GM18511 (cell line): ENCODE results near the gene RPL32.
"Not testable (repeated sequence)": the region's sequence is repeated elsewhere in the genome, so short reads cannot be mapped to it uniquely, and the experiment has no call there.

Experiments used
- ATAC-seq: cut with Tn5 transposase; IDR thresholded peaks from one replicate; pipeline ENCODE4 v1.9.1; 2021; ENCODE audit warnings: mild to moderate bottlenecking, moderate library complexity; ENCODE audit not compliant: unreplicated experiment

The RPL32 gene

DNA sequence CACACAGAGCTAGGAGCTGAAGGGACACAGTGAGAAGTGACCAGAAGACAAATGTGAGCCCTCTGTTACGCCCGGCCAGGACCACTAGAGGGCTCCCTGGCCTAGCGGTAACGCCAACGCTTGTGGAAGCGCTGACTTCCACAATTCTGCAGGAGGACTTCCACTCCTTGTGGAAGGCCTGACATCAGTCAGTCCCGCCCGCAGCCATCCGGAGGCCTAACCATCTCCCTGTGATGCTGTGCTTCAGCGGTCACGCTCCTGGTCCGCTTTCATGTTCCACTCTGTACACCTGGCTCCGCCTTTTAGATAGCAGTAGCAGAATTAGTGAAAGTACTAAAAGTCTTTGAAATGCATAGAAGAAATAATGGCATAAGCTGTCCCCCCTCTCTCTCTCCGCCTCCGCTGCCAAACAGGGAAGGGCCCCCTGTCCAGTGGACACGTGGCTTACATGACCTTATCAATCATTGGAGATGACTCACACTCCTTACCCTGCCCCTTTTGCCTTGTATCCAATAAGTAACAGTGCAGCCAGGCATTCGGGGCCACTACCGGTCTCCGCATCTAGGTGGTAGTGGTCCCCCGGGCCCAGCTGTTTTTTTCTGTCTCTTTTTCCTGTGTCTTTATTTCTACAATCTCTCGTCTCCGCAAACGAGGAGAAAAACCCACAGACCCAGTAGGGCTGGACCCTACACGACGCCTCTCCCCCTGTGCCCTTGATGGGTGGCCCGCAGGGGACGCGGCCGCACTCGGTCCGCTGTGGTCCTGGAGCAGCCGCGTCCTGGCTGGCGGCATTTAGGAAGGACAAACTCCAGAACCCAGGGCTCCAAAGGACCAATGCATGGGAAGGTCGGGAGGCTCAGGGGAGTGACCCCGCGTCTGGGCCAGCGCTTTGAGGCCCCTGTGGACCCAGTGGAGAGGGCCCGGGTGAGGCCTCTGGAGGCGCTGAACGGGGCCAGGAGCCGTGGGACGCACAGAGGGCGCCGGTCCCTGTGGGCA lies 27.0 kb upstream of the RPL32 start:
- peak; percentile 80 for ATAC-seq

DNA sequence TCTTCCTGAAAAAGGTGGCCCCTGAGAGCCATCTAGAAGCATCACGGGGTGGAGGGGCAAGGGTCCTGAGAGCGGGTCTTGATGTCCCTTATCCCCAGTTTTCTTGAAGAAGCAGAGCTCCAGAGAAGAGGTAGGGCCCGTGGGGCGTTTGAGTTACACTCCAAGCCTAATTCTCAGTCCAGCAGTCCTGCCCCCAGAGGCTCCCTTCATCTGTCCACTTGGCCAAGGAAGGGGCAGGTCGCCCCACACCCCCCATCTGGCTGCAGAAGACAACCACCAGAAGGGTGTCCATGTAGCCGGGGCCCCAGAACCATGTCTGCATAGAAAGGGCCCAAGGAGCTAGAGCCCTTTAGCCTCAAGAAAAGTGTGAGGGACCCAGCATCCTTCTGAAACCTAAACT lies 25.5 kb upstream of the RPL32 start:
- ATAC-seq: no peak

DNA sequence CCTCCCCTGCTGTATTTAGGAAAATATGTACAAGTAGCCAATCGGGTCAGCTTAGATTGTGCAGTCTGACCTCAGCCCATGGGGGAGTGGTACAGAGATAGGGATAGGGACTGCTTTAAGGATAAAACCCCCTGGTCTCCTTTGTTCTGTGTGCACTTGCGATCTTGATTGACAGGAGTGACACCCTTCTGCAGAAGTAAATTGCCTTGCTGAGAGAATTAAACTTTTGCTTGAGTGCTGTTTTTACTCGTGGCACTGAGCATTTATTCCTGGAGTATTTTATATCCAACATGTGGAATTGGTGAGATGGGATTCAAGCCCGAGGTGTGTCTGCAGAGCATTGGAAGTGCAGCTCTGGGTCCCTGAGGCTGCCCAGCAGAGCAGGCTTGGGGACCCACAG lies 23.9 kb upstream of the RPL32 start:
- ATAC-seq: no peak

DNA sequence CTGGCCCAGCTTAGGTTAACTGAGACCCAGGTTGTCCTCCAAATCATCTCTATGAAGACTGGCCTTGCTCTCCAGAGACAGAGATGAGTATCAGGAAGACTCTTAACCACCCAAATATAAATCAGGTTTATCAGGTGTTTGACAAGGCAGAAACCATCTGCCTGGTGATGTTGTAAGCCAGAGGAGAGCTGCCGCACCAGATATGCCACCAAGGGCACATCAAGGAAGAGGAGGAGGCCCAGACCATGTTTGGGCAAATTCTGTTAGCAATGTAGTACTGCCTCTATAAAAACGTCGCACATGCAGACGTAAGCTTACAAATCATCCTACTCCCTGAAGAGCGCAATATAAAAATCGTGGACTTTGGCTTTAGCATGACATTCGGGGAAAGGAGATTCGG lies 21.0 kb upstream of the RPL32 start:
- no peak for ATAC-seq

DNA sequence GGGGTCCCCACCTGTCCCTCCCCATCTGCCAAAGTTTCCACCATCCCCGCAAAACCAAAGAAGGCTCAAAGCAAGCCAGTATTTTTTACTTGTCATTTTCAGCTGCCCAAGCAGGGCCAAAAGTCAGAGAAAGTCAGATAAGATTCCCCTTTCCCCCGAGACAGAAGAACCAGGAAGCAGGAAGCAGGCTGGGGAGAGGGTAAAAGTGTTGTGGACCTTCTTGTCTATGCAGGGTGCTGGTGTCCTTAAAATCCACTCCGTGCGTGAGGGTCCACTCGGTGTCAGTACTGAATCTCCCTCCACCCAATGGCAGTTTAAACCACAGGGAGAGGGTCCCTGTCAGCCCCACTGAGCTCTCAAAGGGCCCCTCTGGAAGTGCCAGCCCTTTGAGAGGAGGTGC lies 20.2 kb upstream of the RPL32 start:
- no peak for ATAC-seq

DNA sequence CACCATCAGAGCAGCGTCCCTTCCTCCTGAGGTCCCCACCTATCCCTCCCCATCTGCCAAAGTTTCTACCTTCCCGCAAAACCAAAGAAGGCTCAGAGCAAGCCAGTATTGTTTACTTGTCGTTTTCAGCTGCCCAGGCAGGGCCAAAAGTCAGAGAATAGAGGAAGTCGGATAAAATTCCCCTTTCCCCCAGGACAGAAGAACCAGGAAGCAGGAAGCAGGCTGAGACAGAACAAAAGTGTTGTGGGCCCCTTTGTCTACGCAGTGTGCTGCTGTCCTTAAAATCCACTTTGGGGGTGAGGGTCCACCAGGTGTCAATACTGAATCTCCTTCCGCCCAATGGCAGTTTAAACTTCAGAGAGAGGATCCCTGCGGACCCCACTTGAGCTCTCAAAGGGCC lies 18.5 kb upstream of the RPL32 start:
- no peak for ATAC-seq

DNA sequence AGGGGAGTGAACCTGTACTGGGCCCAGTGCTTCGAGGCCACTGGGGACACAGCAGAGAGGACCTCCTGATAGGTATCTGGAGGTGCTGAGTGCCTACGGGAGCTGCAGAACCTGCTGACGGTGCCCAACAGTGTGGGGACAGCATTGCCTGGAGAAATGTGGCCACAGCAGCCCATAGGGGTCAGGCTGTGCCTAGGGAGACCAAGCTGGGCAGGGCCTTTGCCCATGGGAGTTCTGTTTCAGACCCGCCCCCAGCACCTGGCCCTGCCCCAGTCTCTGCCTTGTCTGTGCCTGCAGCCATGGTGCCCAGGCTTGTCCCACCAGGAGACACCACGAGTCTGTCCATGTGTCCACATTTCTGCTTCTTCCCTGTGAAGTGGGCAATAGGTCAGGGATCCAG lies 15.3 kb upstream of the RPL32 start:
- no peak for ATAC-seq

DNA sequence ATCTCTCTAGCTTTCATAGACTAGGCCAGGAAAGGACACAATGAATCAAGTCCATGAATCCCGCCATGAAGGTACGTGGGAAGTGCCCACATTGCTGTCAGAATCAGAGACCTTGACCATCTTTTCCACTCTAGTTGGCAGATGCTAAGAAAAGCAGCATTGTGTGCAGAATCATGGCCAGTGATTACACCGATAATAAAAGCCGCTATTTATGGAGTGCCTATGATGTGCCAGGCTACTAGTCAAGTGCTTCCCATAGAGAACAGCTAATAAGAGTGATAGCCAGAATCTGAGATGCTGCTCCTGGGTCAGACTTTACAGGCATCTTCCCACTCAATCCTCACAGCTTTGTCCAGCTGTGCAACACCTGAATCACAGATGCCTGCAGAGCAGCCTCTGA lies 13.2 kb upstream of the RPL32 start:
- no peak for ATAC-seq

DNA sequence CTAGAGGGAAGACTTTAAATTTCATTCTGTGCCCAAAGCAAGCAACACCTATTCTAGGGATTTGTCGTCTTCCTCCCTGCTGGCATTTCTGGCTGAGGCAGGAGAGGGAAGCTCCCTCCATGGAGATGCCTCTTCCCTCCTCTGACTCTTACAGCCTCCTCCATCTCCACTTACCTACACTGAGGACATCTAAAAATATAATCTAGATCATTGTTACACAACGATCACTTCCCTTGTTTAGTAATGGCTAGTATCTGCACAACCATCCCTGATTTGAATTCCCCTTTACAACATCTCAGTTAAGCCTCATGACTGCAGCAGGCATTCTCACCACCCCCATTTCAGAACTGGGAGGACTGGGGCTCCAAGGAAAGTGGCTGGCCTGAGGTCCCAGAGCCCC lies 12.5 kb upstream of the RPL32 start:
- not testable (repeated sequence) for ATAC-seq

DNA sequence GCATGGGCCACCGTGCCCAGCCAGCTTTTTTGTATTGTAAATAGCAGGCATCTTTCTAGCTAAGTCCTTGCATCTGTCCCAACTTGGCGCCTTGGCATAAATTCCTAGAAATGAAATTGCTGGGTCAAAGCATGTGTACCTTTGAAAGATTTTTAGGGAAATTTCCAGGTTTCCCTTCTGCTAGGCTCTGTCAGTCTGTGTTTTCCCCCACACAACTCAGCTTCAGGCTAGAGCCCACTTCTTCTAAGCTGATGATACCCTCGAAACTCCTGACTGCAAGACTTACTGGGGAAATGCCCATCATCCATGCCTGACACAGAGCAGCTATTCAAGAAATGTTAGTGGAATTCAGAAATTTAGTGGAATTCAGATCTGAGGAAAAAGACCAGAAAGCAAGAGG lies 10.8 kb upstream of the RPL32 start:
- ATAC-seq: no peak

DNA sequence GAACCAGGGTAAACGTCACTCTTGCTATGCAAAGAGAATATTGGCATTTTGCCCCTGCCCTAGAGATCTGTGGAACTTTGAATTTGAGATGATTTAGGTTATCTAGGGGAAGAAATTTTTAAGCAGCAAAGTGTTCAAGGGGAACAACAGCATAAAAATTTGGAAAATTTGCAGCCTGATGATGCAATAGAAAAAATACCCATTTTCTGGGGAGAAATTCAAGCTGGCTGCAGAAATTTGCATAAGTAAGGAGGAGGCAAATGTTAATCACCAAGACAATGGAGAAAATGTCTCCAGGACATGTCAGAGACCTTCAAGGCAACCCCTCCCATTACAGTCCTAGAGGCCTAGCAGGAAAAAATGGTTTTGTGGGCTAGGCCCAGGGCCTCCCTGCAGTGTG lies 4.4 kb upstream of the RPL32 start:
- no peak for ATAC-seq

DNA sequence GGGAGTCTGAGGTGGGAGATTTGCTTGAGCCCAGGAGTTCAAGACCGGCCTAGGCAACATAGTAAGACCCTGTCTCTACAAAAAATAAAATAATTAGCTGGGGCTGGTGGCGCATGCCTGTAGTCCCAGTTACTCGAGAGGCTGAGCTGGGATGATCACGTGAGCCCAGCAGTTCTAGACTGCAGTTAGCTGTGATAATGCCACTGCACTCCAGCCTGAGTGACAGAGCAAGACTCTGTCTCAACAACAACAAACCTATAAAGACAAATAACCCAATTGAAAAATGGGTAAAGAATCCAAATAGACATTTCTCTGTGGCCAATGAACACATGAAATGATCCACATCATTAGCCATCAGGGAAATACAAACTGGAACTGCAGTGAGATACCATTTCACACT lies 1.1 kb upstream of the RPL32 start:
- ATAC-seq: no peak

DNA sequence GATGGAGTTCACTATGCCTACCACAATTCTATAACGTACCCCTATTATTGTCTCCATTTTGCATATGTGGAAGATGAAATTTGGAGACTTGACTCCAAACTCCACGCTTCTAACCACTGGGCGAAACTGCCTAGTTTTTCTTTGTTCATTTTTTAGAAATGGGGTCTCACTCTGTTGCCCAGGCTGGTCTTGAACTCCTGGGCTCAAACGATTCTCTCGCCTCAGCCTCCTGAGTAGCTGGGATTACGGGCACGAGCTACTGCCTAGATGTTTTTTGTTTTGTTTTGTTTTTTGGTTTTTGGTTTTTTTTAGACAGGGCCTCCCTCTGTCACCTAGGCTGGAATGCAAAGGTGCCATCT lies 584 bp upstream of the RPL32 start:
- ATAC-seq: peak; percentile 6

DNA sequence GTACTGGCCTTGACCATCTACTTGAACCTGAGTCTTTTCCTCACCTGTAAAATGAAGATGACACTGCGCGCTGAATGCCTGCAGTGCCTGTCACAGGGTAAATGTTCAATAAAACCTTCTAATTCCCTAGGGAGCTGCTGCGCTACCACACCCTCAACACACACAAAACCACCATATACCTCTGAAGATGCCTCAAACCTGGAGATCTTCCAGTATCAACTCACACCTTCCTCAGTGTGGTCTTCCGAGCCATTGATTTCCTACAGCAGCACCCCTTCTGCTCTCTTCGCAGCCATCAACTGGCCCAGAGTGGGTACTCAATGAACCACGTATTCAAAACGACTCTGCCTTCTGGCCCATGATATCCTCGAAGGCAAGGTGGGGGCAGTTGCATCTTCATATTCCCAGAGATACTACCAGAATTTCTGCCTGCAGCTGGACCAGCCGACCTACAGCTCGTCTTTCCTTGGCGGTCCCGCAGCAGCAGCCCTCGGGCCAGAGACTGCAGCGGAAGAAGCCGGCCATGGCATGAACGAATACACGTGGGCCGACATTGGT lies 695 bp downstream of the RPL32 start:
- ATAC-seq: peak; percentile 48

DNA sequence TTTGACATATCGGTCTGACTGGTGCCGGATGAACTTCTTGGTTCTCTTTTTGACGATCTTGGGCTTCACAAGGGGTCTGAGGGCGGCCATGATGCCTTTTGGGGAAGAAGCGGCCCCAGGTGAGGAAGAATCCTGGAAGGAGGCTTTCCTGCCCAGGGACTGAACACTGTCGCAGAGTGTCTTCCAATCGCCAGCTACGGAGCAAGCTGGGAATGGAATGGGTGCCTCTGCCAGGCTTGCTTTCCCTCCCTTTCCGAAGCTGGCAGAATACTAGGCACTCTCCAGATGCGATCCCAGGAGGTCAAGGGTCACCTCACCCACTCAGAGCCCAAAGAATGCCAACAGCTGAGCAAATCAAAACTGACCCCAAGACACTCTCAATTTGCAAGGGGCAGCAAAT lies 1.2 kb downstream of the RPL32 start:
- not testable (repeated sequence) for ATAC-seq

DNA sequence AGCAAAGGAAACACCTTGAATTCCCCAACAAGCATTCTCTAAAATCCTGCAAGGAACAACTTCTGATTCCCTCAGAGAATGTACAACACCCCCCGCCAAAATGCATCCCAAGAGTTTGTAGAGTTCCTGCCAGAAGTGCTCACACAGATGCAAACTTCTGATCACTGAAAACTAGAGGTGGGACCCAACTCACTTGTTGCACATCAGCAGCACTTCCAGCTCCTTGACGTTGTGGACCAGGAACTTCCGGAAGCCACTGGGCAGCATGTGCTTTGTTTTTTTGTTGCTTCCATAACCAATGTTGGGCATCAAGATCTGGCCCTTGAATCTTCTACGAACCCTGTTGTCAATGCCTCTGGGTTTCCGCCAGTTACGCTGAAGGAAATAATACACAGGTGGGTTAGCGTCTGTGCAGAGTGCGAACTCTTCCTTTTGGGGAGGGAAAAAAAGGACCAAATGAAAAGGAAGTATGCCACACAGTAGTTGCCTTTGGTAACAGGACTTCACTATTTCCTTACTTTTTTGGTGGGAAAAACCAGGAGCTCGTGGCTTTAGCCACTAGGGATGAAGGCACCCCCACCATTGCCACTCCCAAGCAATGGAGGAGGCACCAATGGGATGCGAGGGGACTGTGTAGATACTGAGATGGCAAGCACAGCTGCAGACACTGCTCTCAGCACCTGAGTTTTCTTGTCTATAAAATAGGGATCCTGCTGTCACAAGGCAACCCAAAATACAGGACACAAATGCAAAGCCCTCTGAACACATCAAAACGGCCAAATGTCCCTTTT lies 2.0 kb downstream of the RPL32 start:
- ATAC-seq: no peak

DNA sequence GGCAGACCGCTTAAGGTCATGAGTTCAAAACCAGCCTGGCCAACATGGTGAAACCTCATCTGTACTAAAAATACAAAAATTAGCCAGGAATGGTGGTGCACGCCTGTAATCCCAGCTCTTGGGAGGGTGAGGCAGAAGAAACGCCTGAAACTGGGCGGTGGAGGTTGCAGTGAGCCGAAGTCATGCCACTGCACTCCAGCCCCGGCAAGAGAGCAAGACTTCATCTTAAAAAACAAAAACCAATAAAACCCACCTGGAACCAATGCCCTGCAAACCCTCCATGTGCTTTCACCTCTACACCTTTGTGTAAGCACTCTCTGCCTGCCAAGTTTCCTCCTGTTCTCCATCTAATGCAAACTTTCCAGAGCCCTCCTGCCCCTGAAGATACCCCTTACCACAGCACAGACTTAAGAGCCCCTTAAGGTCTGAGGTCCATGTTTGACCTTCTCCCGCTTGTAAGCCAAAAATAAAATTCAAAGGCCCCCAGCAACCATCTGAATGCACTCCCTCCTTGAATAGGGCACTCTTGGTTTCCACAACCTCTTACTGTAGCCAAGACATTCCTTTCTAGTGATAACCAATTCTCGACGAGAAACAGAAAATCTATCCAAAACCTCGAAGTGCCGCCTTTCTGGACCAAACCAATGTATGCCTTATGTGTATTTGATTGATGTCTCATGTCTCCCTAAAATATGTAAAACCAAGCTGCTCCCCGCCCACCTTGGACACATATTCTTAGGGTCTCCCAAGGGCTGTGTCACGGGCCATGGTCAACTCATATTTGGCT lies 3.0 kb downstream of the RPL32 start:
- no peak for ATAC-seq

DNA sequence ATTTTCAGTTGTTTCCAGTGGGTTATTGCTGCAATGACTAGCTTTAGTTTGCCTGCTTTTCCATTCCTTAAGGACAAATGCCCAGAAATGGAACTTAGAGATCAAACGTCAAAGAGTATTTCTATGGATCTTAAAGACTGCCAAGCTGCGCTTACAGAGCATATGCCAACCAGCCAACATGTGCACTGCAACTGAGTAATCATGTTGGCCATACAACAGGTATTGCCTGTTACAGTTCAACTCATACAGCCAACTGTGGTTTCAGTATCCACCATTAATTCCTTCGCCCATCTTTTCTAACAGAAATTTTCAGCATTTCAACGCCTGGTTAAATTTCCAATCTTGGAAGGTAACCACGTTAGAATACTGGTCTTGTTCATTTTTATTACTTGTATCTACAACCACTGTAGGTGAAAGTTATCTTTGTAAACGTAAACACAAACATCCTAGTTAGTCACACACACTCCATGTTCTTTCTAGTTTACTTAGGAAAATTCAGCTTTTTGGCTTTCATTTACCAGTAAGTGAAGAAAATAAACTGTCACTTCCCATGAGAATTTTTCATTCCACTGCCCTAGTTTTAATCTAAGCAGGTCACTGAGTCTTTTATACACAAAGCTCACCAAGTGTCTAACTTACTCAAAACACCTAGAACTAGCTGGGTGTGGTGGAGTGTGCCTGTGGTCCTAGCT lies 3.9 kb downstream of the RPL32 start:
- ATAC-seq: no peak

DNA sequence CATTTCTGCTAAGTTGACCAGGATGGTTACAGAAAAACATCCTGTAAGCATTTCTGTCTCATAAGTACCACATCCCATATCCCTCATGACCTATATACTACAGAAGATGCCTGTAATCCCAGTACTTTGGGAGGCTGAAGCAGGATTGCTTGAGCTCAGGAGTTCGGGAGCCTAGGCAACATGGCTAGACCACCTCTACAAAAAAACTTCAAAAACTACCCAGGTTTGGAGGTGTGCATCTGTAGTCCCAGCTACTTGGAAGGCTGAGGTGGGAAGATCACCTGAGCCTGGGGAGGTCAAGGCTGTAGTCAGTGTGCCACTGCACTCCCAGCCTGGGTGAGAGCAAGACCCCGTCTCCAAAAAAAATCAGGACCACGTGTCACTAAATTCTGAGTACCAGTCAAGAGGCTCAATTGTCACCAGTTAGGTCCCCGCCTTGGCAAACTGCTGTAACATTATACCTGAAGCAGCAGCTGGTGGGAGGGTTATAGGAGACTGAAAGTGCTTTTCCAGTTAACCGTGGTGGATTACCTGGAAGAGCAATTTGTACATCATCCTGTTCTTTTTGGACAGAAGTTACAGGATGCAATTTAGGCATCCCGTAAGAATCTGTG lies 6.2 kb downstream of the RPL32 start:
- no peak for ATAC-seq
